Measurements from ENCODE around the gene ANKRD11.

Gene ANKRD11

DNA sequence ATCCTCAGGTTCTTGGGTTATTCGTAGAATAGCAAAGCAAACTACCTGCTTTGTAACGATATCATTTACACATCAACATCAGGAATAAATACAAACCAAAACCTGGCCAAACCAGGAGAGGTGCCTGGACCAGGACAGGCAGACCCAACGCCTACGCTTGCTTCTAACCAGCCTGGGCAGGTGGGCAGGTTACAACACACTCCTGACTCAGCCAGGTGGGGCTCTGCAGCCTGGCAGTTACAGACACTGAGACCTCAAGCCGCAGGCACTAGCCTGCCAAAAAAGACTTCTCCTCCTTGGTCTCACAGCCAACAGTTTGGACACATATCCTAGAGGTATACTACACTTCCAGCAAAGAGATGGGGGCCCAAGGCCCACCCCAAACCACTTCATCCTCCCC is 14.0 kb downstream of the ANKRD11 start:
- no peak for TF ChIP-seq FOXP2 (optimal IDR thresholded peaks at IDR 0.05; ENCODE audit: borderline replicate concordance, extremely low read depth, extremely low read length, insufficient read depth)
- TF ChIP-seq POLR2AphosphoS5 (IDR thresholded peaks at IDR 0.05; ENCODE audit: low read depth, low read length): no peak
- TF ChIP-seq SIN3A (IDR thresholded peaks at IDR 0.05; ENCODE audit: borderline replicate concordance, insufficient read depth, low read length): no peak
- TF ChIP-seq TAF1 (IDR thresholded peaks at IDR 0.05; ENCODE audit: borderline replicate concordance, insufficient read depth, low read length): no peak
- TF ChIP-seq, protein P1, sequence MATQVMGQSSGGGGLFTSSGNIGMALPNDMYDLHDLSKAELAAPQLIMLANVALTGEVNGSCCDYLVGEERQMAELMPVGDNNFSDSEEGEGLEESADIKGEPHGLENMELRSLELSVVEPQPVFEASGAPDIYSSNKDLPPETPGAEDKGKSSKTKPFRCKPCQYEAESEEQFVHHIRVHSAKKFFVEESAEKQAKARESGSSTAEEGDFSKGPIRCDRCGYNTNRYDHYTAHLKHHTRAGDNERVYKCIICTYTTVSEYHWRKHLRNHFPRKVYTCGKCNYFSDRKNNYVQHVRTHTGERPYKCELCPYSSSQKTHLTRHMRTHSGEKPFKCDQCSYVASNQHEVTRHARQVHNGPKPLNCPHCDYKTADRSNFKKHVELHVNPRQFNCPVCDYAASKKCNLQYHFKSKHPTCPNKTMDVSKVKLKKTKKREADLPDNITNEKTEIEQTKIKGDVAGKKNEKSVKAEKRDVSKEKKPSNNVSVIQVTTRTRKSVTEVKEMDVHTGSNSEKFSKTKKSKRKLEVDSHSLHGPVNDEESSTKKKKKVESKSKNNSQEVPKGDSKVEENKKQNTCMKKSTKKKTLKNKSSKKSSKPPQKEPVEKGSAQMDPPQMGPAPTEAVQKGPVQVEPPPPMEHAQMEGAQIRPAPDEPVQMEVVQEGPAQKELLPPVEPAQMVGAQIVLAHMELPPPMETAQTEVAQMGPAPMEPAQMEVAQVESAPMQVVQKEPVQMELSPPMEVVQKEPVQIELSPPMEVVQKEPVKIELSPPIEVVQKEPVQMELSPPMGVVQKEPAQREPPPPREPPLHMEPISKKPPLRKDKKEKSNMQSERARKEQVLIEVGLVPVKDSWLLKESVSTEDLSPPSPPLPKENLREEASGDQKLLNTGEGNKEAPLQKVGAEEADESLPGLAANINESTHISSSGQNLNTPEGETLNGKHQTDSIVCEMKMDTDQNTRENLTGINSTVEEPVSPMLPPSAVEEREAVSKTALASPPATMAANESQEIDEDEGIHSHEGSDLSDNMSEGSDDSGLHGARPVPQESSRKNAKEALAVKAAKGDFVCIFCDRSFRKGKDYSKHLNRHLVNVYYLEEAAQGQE (IDR thresholded peaks at IDR 0.05; ENCODE audit: insufficient read depth in 1 of 2, low read depth in 2 of 2, low read length in 2 of 2): no peak

DNA sequence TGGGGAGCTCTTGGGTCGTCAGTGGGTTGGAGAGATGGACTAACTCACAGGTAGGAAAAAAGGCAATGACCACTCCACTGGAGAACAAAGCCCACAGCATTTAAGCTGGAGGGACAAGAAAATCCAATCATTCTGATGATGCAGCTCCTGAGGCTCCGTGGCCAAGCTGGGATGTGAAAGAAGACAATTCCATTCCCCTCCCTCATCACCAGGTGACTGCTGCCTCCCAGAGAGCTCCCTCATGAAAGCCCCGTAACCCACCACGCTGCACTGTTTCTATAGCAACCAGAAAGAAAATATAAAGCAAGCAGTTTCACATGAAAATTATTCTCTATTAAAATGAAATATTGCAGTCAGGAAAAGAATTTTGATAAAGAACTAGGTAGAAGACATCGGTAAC is 15.2 kb downstream of the ANKRD11 start:
- TF ChIP-seq FOXP2 (optimal IDR thresholded peaks at IDR 0.05; ENCODE audit: borderline replicate concordance, extremely low read depth, extremely low read length, insufficient read depth) (no peak), POLR2AphosphoS5 (IDR thresholded peaks at IDR 0.05; ENCODE audit: low read depth, low read length) (no peak), TAF1 (IDR thresholded peaks at IDR 0.05; ENCODE audit: borderline replicate concordance, insufficient read depth, low read length) (no peak)
- TF ChIP-seq, protein P1 (IDR thresholded peaks at IDR 0.05; ENCODE audit: insufficient read depth in 1 of 2, low read depth in 2 of 2, low read length in 2 of 2): no peak

DNA sequence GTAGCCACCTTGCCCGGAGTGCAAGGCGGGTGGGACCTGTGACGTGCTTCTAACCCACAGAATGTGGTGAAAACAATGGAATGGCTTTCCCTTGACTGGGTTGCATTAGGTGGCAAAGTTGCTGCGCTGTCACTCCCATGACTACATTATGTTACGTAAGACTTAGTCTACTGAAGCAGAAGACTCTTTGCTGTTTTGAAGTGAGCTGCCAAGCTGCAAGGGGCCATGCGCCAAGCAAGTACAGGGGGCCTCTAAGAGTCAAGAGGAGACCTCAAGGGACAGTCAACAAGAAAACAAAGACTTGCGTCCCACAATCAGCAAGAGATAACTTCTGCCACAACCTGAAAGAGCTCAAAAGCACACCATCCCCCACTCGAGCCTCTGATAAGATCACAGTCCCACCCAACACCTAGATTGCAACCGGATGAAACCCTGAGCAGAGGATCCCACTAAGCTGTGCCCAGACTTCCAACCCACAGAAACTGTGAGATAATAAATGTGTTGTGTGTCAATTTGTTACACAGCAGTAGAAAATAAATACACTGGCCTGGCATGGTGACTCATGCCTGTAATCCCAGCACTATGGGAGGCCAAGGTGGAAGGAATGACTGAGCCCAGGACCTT is 16.5 kb downstream of the ANKRD11 start:
- TF ChIP-seq SIN3A (IDR thresholded peaks at IDR 0.05; ENCODE audit: borderline replicate concordance, insufficient read depth, low read length) (no peak), POLR2AphosphoS5 (IDR thresholded peaks at IDR 0.05; ENCODE audit: low read depth, low read length) (no peak), FOXP2 (optimal IDR thresholded peaks at IDR 0.05; ENCODE audit: borderline replicate concordance, extremely low read depth, extremely low read length, insufficient read depth) (no peak), TAF1 (IDR thresholded peaks at IDR 0.05; ENCODE audit: borderline replicate concordance, insufficient read depth, low read length) (no peak)
- TF ChIP-seq, protein P1 (IDR thresholded peaks at IDR 0.05; ENCODE audit: insufficient read depth in 1 of 2, low read depth in 2 of 2, low read length in 2 of 2): no peak

DNA sequence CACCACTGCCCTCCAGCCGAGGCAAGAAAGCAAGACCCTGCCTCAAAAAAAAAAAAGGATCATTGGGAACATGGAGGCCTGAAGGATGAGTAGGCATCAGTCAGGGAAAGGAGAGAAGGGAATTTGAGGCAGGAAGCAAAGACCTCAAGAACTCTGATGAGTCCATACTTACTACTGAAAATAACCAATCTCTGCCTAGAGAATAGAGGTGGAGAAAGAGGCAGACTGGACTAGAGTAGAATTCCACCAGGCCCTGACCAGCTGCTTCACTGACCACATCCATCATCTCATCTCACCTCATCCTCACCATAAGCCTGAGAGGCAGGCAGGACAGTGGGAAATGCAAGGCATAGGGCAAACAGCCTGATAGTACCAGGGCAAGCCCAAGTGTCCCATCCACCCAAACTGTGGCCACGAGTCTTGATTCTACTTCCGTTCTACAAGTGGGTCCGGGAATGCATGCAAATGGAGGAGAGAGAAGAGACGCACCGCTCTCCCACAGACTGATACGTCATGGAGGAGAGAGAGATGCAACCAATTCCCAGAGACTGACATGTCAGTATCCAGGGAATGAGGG is 17.1 kb downstream of the ANKRD11 start:
- no peak for TF ChIP-seq POLR2AphosphoS5 (IDR thresholded peaks at IDR 0.05; ENCODE audit: low read depth, low read length)
- TF ChIP-seq, protein P1 (IDR thresholded peaks at IDR 0.05; ENCODE audit: insufficient read depth in 1 of 2, low read depth in 2 of 2, low read length in 2 of 2): no peak
- no peak for TF ChIP-seq TAF1 (IDR thresholded peaks at IDR 0.05; ENCODE audit: borderline replicate concordance, insufficient read depth, low read length)

DNA sequence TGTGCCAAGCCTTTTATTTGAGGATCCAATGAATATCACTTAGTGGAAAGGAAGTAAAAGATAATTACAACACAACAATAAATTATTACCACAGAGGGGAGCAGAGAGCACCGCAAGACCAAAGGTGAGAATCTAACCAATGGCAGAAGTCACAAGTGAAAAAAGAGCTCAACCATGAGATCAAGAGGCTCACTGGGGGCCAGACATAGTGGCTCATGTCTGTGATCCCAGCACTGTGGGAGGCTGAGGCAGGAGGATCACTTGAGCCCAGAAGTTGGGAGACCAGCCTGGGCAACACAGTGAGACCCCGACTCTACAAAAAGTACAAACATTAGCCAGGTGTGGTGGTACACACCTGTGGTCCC is 17.7 kb downstream of the ANKRD11 start:
- TF ChIP-seq, protein P1 (IDR thresholded peaks at IDR 0.05; ENCODE audit: insufficient read depth in 1 of 2, low read depth in 2 of 2, low read length in 2 of 2): no peak
- no peak for TF ChIP-seq SIN3A (IDR thresholded peaks at IDR 0.05; ENCODE audit: borderline replicate concordance, insufficient read depth, low read length)
- TF ChIP-seq FOXP2 (optimal IDR thresholded peaks at IDR 0.05; ENCODE audit: borderline replicate concordance, extremely low read depth, extremely low read length, insufficient read depth): no peak
- no peak for TF ChIP-seq POLR2AphosphoS5 (IDR thresholded peaks at IDR 0.05; ENCODE audit: low read depth, low read length)
- no peak for TF ChIP-seq TAF1 (IDR thresholded peaks at IDR 0.05; ENCODE audit: borderline replicate concordance, insufficient read depth, low read length)
